Measurements from ENCODE around the gene PDZRN3.

DNA sequence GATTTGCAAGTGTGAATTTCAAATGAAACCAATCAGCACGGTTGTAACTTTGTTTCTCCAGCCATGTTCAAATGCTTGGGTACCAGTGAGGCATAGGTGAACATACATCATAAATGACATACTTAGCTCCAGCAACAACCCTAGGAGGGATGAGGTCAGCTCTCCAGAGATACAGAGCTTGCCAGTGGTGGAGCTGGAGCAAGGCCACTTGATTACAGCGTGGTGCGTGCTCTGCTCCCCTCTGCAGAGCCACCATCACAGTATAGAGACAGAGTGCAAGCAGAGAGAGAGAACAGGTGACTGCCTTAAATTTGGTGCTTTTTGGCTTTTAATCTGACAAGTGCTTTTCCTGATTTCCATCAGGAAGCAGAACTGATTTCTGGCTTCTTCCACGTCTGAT, 275.1 kb downstream of the PDZRN3 start:
- TF ChIP-seq, protein P1, sequence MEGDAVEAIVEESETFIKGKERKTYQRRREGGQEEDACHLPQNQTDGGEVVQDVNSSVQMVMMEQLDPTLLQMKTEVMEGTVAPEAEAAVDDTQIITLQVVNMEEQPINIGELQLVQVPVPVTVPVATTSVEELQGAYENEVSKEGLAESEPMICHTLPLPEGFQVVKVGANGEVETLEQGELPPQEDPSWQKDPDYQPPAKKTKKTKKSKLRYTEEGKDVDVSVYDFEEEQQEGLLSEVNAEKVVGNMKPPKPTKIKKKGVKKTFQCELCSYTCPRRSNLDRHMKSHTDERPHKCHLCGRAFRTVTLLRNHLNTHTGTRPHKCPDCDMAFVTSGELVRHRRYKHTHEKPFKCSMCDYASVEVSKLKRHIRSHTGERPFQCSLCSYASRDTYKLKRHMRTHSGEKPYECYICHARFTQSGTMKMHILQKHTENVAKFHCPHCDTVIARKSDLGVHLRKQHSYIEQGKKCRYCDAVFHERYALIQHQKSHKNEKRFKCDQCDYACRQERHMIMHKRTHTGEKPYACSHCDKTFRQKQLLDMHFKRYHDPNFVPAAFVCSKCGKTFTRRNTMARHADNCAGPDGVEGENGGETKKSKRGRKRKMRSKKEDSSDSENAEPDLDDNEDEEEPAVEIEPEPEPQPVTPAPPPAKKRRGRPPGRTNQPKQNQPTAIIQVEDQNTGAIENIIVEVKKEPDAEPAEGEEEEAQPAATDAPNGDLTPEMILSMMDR (IDR thresholded peaks at IDR 0.05): no peak
- TF ChIP-seq, protein P2, sequence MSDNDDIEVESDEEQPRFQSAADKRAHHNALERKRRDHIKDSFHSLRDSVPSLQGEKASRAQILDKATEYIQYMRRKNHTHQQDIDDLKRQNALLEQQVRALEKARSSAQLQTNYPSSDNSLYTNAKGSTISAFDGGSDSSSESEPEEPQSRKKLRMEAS (IDR thresholded peaks at IDR 0.05): no peak
- TF ChIP-seq SREBF2 (IDR thresholded peaks at IDR 0.05): no peak
